ENCODE measurements around the gene MORC3.
"Not testable (repeated sequence)": the region's sequence is repeated elsewhere in the genome, so short reads cannot be mapped to it uniquely, and the experiment has no call there.

GRCh38 chr21:36382722-36383121, 62.7 kb downstream of the MORC3 start:
- TF ChIP-seq EZH2 (IDR thresholded peaks at IDR 0.05; ENCODE audit: low read depth); CTCF (conservative IDR thresholded peaks at IDR 0.05): not testable (repeated sequence)
